Heart right ventricle (tissue), 16 donors: ENCODE data around the gene TNFRSF6B. TPM values are rescaled to one million over a fixed set of nuclear protein-coding genes. Genes with fewer than 3 reads are reported as not detected.

Source experiments
- ATAC-seq, 8 donors: fragments of 200-7000 bp; cut with Tn5 transposase; one replicate each; pipeline ENCODE4 v1.9.1; 2020; ENCODE audit warnings: mild to moderate bottlenecking in 8 of 8, moderate library complexity in 8 of 8, moderate number of reproducible peaks in 1 of 8
- DNase-seq, 2 donors: peaks; one replicate each; pipeline ENCODE4 v3.0.0-alpha.2; 2020
- H3K27ac ChIP-seq, 10 donors: fragments of 200-600 bp; sonication (generic) in 2 of 10; one replicate each; pipeline versions ENCODE4 v1.5.0 to v1.8.0; 2020 to 2022; ENCODE audit warnings: mild to moderate bottlenecking in 3 of 10
- H3K27me3 ChIP-seq, 7 donors: fragments of 200-600 bp; one replicate each; pipeline ENCODE4 v1.8.0; 2021 to 2022; ENCODE audit warnings: mild to moderate bottlenecking in 2 of 7
- H3K36me3 ChIP-seq, 9 donors: fragments of 200-600 bp; sonication (generic) in 1 of 9; one replicate each; pipeline versions ENCODE4 v1.5.0 to v1.8.0; 2020 to 2022; ENCODE audit warnings: mild to moderate bottlenecking in 2 of 9
- H3K4me1 ChIP-seq, 9 donors: fragments of 200-600 bp; sonication (generic) in 1 of 9; one replicate each; pipeline versions ENCODE4 v1.5.0 to v1.8.0; 2020 to 2022; ENCODE audit warnings: mild to moderate bottlenecking in 4 of 9
- H3K4me3 ChIP-seq, 10 donors: fragments of 200-600 bp; sonication (generic) in 2 of 10; one replicate each; pipeline versions ENCODE4 v1.5.0 to v1.8.0; 2020 to 2022; ENCODE audit warnings: mild to moderate bottlenecking in 7 of 10, moderate library complexity in 2 of 10
- H3K9me3 ChIP-seq, 11 donors: fragments of 200-600 bp in 10 of 11; sonication (generic) in 2 of 11; one replicate each; pipeline versions ENCODE4 v1.5.0 to v1.8.0; 2013 to 2022; ENCODE audit warnings: mild to moderate bottlenecking in 2 of 11, control low read depth in 1 of 11, moderate library complexity in 1 of 11
- CTCF ChIP-seq, 9 donors: fragments of 200-600 bp; sonication (generic) in 2 of 9; IDR thresholded peaks; one replicate each; pipeline versions ENCODE4 v1.5.0 to v1.8.0; 2021 to 2022; ENCODE audit warnings: antibody characterized with exemption in 9 of 9, mild to moderate bottlenecking in 5 of 9, moderate library complexity in 1 of 9
- WGBS, 2 donors: extraction: QIAGEN DNeasy Blood & Tissue Kit; methylation state at CpG; one replicate each; pipeline ENCODE4 v1.1.7; 2013; ENCODE audit warnings: inconsistent platforms in 1 of 2; 5-methylcytosine and 5-hydroxymethylcytosine counted together
- intact Hi-C, 10 donors: fragments of 100-400 bp; cut with DNase I; formaldehyde crosslinking; loops; one replicate each; pipeline versions ENCODE4 v1.11.1 to v1.14.2; 2022
- polyA plus RNA-seq, 2 donors: library from polyadenylated mRNA; stranded (reverse); fragments of 200-250 nt; gene quantifications; one replicate each; pipeline ENCODE4 v1.2.3, GENCODE V29; 2013
- total RNA-seq, 10 donors: library from RNA; stranded (reverse); fragmentation: NEBNext Ultra II Directional in 3 of 10; extraction: Animal tissue kit (Norgen Biotek cat#: 25700) in 3 of 10; gene quantifications; one replicate each; pipeline versions ENCODE4 v1.2.1 to v1.2.4, GENCODE V29; 2021 to 2023
- donor health status: Arrhythmogenic right ventricular cardiomyopathy.
- donor health status: ischemic (EF 13 %, LVEDD 7.1; RV severe dilation, severe dysfunction).
- donor health status: healthy with polysubstance abuse.
- donor health status: DM: no; HTN: yes; CAD: no.
- donor health status: DM: no; HTN: no; CAD: no.
- donor health status: ischemic (EF 25% LVEDD 6.9; RV normal size, moderate dysfunction).
- donor health status: ischemic (EF 25% LVEDD 5.7; RV mildly dilated, moderate dysfunction).
- donor health status: healthy.
- donor health status: DM: yes; HTN: yes; CAD: no.
- donor health status: Ischemic cardiomyopathy.
- donor health status: ischemic (EF 35%, LVEDD 5.7; RV mildly dilated, moderate dysfunction).
- donor health status: nonischemic (EF 11% LVEDD 7.7; RV severe dilation, severe dysfunction).
- donor health status: DM: yes; HTN: yes; CAD: no.
- donor health status: PGD.
- donor health status: ischemic (EF 29% LVEDD 5.4; RV normal size, mild dysfunction).
- donor health status: nonischemic (EF 23%, LVEDD 6.1; RV moderate dilation, normal function).

The TNFRSF6B gene
- total and polyA plus RNA-seq, 12 donors: 0.26 to 12.5 (median 0.82) TPM

DNA sequence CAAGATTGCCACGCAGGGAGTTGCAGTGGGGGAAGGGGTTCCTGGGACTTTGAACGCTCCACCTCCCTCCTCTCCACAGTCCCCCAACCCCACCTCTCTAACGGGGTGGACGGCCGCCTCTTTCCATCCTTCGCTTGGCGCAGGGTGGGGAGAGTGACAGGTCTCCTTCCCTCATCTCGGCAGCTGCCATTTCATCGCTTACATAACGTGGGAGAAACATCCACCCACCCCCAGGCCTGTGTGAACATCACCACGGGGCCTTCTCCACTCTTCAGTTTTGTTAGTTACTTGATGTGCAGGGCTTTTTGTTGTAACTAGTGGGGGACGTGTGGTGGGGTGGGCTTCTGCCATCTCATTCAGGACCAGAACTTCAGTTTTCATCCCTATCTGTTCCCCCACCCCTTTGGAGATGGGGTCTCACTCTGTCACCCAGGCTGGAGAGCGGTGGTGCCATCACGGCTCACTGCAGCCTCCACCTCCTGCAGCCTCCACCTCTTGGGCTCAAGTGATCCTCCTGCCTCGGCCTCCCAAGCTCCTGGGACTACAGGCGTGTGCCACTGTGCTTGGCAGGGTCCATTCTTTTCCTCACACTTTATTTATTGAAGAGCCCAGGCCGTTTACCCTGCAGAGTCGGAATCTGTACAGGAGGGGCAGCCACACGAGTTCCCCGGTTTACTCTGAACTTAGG is 20.6 kb upstream of the TNFRSF6B start:
- H3K27me3 ChIP-seq: no peaks in the 10 kb centered on the region
- no peaks in the 10 kb centered on the region for H3K9me3 ChIP-seq
- no peak overlapping the region for H3K4me3 ChIP-seq
- intact Hi-C loops: no loop called here
- H3K4me1 ChIP-seq: no peaks in the 10 kb centered on the region
- WGBS, 2 donors: 95 to 96% methylated on average over 20 of the region's 20 CpGs
- no peak overlapping the region for H3K27ac ChIP-seq
- H3K36me3 ChIP-seq: peaks cover 0 to 84% (median 28%) of the 10 kb centered on the region in 9 donors
- TF ChIP-seq CTCF (IDR thresholded peaks at IDR 0.05): no peak
- ATAC-seq: no peak
- DNase-seq: no peak

DNA sequence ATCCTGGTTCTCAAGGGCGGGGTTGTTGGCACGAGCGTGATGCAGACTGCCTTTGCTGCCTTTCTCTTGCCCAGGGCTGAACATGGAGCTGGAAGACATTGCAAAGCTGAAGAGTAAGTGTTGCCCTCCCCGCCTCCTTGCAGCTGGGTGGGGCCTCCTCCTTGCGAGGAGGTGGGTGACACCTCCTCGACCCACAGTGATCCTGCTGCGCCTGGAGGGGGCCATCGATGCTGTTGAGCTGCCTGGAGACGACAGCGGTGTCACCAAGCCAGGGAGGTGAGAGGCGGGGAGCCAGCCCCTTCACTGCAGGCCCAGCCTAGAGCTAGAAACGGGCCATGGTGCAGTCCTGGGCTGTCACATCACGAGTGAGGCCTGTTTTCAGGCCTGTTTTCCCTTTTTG is 18.4 kb upstream of the TNFRSF6B start:
- intact Hi-C loops: no loop called here
- Histone ChIP-seq H3K4me1 (peaks cover 10 to 20% (median 18%) of the 10 kb centered on the region in 9 donors), H3K4me3 (no peak overlapping the region), H3K9me3 (no peaks in the 10 kb centered on the region), H3K27ac (no peak overlapping the region), H3K36me3 (peaks cover 0 to 70% (median 24%) of the 10 kb centered on the region in 9 donors), H3K27me3 (no peaks in the 10 kb centered on the region)
- no peak for DNase-seq
- no peak for TF ChIP-seq CTCF (IDR thresholded peaks at IDR 0.05)
- ATAC-seq: no peak
- 90% methylated on average over 13 of the region's 13 CpGs for WGBS, 2 donors

DNA sequence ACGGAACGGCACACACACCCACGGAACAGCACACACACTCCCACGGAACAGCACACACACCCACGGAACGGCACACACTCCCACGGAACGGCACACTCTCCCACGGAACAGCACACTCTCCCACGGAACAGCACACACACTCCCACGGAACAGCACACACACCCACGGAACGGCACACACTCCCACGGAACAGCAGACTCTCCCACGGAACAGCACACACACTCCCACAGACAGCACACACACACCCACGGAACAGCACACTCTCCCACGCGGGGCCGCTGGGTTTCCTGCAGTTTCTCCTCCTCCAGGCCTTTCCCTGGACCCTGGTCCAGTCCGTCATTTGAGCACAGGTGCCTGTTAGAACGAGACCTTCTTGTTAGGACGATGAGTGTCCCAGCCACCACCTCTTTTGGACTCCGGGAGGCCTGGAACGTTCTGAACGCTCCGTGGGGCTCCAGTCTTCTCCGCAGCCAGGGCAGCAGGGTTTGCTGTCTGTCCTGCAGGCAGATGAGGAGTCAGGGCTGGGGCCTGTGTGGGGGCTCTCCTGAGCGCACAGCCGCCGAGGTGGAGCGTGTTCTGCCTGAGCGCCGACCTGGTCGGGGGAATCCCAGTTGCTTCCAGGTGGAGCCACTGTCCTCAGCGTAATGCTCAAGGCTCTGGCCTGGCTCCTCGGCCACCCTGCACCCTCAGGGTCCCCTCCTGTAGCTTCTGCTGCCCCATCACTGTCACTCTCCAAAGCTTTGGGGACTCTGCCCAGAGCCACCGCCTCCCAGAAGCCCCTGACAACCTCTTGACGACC is 17.6 kb upstream of the TNFRSF6B start:
- Histone ChIP-seq H3K36me3 (peaks cover 0 to 63% (median 24%) of the 10 kb centered on the region in 9 donors), H3K27me3 (no peaks in the 10 kb centered on the region), H3K9me3 (no peaks in the 10 kb centered on the region), H3K4me1 (peaks cover 10 to 25% (median 21%) of the 10 kb centered on the region in 9 donors), H3K4me3 (no peak overlapping the region), H3K27ac (no peak overlapping the region)
- DNase-seq (no peak), ATAC-seq (no peak)
- 90% methylated on average over 38 of the region's 38 CpGs for WGBS, 2 donors
- intact Hi-C loops: no loop called here
- TF ChIP-seq CTCF (IDR thresholded peaks at IDR 0.05): no peak

- H3K36me3 ChIP-seq: peaks cover 0 to 54% (median 24%) of the 10 kb centered on the region in 9 donors
- ATAC-seq: no peak
- intact Hi-C loops: no loop called here
These were observed 16.6 kb upstream of the TNFRSF6B start for GRCh38 chr20:63679799-63680305.

More at GRCh38 chr20:63679799-63680305, 16.6 kb upstream of the TNFRSF6B start:
- 93 to 95% methylated on average over 19 of the region's 19 CpGs for WGBS, 2 donors
- Histone ChIP-seq H3K4me1 (peaks cover 10 to 27% (median 21%) of the 10 kb centered on the region in 9 donors), H3K4me3 (no peak overlapping the region), H3K27me3 (no peaks in the 10 kb centered on the region), H3K27ac (no peak overlapping the region), H3K9me3 (no peaks in the 10 kb centered on the region)
- TF ChIP-seq CTCF (IDR thresholded peaks at IDR 0.05): no peak
- DNase-seq: no peak
